ENCODE measurements around the gene ESD.

ESD gene

DNA sequence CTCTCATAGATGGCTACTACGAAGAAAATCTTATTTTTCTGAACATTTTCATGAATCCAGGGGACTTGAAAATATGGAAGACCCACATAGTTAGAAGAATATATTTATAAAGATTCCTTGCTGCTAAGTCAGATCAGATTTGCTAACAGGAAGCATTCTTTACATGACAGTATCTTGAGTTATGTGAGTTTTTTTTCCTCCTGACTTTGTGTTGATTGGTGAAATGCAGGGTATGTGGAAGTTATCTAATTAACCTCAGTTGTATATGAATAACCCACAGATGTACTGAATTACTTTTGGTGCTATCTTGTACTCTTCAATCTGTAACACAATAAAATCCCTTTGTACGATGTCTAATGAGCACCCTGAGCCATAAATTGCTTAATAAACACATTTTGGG is 53.8 kb downstream of the ESD start:
- peak; percentile 61 for DNase-seq

DNA sequence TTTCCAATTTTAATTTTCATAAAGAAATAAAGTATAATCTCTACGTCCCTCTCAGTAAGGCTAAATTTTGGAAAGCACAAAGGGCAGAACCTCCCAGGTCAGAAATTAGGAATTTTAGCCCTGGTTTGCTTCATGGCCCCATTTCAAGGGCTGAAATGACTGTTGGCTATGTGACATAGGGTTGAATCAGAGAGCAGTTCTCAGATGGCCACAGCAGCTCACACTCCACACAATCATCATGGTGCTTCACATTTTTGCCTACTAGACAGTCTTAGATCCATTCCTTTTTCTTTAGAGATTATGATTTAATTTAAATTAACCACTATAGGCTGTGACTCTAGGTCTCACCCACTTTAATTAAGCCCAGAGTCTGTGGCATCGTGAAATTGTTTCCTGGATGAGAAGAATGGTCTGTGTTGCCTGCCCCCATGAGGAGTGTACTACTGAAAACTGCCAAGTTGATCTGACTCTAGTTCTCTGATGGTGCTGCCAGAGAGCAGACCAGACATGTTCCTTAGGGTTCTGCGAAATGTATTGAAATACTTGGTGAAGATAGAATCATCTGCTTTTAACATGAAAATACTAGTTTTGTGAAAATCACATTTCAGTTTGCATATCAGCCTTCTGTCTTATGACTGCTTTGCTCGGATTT is 57.4 kb downstream of the ESD start:
- no peak for DNase-seq

DNA sequence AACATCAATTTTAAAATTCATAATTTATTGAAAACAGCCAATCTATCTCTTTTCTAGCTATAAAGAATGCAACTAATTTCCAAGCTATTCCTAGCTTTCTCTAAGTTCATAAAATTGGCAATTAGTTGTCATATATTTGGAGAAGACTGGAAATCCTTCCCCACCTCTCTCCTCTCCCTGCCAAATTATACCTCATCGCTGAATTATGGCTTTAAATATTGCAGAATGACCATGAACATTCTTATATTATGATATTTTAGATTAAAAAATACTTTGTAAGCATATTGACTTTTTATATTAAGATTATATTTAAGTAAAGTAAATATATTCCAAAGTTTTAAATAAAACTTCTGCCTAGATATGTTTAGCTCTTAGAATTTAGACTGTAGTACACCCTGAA is 58.2 kb downstream of the ESD start:
- DNase-seq, result no peak

DNA sequence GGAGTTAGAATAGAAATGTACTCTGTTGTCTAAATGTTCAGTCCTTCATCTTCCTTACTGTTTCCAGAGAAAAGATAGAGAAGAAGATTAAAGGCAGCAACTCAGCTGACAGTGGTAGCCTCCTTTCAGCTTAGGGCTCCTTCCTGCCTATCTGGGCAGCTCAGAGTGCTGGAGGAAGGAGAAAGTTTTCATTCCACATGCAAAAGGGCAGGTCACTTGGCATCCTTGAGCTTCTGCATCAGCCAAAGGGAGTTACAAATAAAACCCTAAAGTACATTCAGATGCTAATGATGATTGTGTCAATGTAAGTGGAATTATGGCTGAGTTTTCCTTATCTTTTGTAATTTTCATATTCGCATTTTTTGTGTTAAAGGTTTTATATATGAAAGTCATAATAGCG is 58.9 kb downstream of the ESD start:
- no peak for DNase-seq

DNA sequence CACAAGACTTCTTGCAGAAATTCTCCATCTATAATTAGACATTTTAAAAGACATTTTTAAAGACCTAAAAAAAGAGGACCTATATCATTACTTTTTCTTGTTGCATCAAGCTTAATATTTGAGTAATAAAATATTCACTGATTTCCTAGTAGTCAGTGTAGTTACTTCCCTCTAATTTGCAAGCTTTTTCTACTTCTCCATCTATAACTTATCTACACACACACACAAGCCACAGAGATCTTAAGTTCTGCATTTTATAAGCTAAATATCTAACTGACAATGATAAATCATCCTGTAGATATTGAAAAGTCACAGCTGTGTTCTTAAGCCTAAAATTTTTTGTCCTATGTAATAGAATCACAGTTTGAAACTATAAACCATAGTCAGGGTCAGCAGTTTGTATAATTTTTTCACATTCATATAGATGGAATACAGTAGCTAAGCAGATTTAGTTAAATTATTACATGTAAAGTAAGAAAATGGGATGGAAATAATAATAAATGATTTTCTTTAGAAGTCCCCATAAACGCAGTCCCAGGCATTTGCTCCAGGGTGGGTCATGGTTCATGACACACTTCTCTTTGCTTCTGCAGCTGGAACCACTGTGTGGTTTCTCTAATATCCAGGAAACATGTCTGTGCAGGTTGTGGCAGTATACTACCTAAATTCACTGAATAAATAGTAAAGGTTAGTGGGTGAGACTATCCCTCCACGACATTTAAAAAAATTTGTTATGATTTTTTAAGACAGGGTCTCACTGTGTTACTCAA is 60.2 kb downstream of the ESD start:
- no peak for DNase-seq

DNA sequence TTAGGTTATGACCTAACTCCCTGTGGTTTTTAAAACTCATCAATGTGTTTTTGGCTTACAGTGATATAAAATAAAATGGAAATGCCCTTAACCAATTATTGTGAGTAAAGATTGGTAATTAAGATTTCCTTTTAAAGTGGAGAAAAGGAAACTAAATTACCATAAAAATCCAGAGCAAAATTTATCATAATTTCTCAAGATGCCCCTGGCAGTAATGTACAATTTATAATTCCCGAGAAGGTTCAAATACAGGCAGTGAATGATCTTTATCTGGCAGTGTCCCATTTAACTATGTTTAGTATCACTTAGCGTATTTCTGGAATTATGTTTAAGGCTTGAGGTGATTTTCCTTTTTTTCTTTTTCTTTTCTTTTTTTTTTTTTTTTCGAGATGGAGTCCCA is 61.5 kb downstream of the ESD start:
- no peak for DNase-seq

DNA sequence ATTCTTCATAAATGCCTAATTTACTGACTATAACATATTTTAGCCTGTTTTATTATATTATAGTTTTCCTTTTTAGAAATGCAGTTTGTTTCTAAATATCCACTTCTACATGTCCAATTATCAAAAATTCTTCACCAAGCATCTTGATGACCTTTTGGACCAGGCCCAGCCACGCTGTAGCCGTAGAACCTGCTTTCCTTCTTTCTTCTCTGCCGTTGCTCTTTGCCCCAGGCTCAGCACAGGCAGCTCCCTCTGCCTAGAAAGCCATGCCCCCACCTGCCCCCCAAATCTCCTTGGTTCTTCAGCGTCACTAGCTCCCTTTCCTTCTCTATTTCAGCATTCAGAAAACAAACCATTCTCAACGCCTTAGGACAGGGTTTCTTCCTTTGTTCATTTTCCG is 65.4 kb downstream of the ESD start:
- no peak for DNase-seq

DNA sequence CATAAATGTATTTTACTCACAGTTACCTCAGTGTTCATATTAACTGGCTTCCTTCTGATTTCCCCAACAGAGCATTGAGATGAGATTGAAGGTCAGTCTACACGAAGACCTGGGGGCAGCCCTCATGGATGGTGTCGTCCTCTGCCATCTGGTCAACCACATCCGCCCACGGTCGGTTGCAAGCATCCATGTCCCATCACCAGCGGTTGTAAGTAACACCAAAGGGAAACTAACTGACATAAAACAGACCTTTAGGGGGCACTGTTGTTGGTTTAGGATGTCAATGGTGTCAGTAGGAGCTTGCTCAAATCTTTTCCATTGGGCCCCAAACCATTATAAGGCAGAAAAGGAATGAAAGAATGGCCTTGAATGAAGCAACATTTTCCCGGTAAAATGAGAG is 68.2 kb downstream of the ESD start:
- DNase-seq, result peak; percentile 13

DNA sequence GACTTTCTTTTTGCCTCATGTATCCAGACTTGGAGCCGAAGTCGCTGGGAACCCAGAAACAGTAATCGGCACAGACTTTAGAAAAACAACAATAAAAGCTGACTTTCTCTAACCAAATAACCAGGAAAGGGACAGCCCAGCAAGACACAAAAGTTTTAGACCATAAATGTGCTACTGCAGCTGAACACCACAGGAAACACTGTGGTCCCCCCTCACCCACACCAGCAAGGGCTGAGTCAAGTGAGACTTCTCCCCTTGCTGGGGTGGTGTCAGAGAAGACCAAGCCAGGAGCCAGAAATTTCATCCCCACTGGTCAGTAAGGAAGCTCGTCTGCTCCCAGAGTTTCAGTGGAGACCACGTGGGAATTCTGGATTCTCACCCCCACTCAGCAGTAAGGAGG is 70.6 kb downstream of the ESD start:
- DNase-seq, result no peak
